GM10847 (cell line): ENCODE measurements around the gene KLHL36.

ENCODE experiments used
- POLR2A ChIP-seq: IDR thresholded peaks from 2 replicates; pipeline ENCODE4 v1.6.1; 2011; ENCODE audit not compliant: insufficient read length; ENCODE audit errors: extremely low read depth

KLHL36 gene

GRCh38 chr16:84672276-84673202 lies 24.2 kb downstream of the KLHL36 start:
- TF ChIP-seq POLR2A = no peak

- TF ChIP-seq POLR2A = no peak
Observed at GRCh38 chr16:84673203-84673535, 24.9 kb downstream of the KLHL36 start.

- no peak for TF ChIP-seq POLR2A
Observed at GRCh38 chr16:84673561-84673960, 25.2 kb downstream of the KLHL36 start.

- TF ChIP-seq POLR2A = no peak
Observed at GRCh38 chr16:84675423-84675822, 27.1 kb downstream of the KLHL36 start.

GRCh38 chr16:84675884-84676283 lies 27.6 kb downstream of the KLHL36 start:
- TF ChIP-seq POLR2A = no peak

GRCh38 chr16:84677017-84677803 lies 28.9 kb downstream of the KLHL36 start:
- no peak for TF ChIP-seq POLR2A

- TF ChIP-seq POLR2A = no peak
Observed at GRCh38 chr16:84677849-84678248, 29.5 kb downstream of the KLHL36 start.

GRCh38 chr16:84678541-84678940 lies 30.2 kb downstream of the KLHL36 start:
- TF ChIP-seq POLR2A = no peak

- no peak for TF ChIP-seq POLR2A
Observed at GRCh38 chr16:84680165-84680842, 32.0 kb downstream of the KLHL36 start.

GRCh38 chr16:84680843-84681629 lies 32.7 kb downstream of the KLHL36 start:
- TF ChIP-seq POLR2A = no peak

GRCh38 chr16:84683691-84684591 lies 35.6 kb downstream of the KLHL36 start:
- no peak for TF ChIP-seq POLR2A

- TF ChIP-seq POLR2A = no peak
Observed at GRCh38 chr16:84684592-84684965, 36.3 kb downstream of the KLHL36 start.

GRCh38 chr16:84685210-84685609 lies 36.9 kb downstream of the KLHL36 start:
- no peak for TF ChIP-seq POLR2A
